ENCODE results near the gene CCDC146. TPM values are rescaled to one million over a fixed set of nuclear protein-coding genes. Genes with fewer than 3 reads are reported as not detected.

CCDC146 gene
- total and polyA plus RNA-seq, 2 of the 8 experiments (the other 6 are each of a cell fraction or from before 2014, with no cell fraction given): 0.88 to 2.4 TPM

GRCh38 chr7:77157446-77157845 is 35.0 kb downstream of the CCDC146 start:
- Histone ChIP-seq H3K79me1 (ENCODE audit: low read depth, low read length) (no peaks in the 10 kb centered on the region), H3K18ac (ENCODE audit: extremely low read depth, low read length) (no peak overlapping the region), H3K4me2 (ENCODE audit: insufficient read depth in 1 of 2, low read depth in 2 of 2, low read length in 2 of 2) (no peak overlapping the region), H2AFZ (ENCODE audit: low read length) (no peak overlapping the region), H3K23me2 (ENCODE audit: low read depth, low read length) (no peaks in the 10 kb centered on the region), H3K79me2 (ENCODE audit: control insufficient read depth in 1 of 2, insufficient read depth in 2 of 2, low read length in 2 of 2) (no peaks in the 10 kb centered on the region), H3K27me3 (replicated peaks in 1 of 4; ENCODE audit: control insufficient read depth in 3 of 4, extremely low read depth in 1 of 4, insufficient read depth in 3 of 4, low read length in 3 of 4) (no peaks in the 10 kb centered on the region), H3K14ac (ENCODE audit: insufficient read length) (no peak overlapping the region), H4K20me1 (replicated peaks in 1 of 2; ENCODE audit: control insufficient read depth in 1 of 2, insufficient read depth in 2 of 2, low read length in 2 of 2) (no peaks in the 10 kb centered on the region), H4K8ac (ENCODE audit: extremely low read depth, insufficient read depth, low read length) (no peak overlapping the region), H2AK5ac (ENCODE audit: low read depth, low read length) (no peak overlapping the region), H3K9me3 (ENCODE audit: insufficient read depth in 2 of 2, low read depth in 1 of 2, low read length in 1 of 2) (no peaks in the 10 kb centered on the region), H3K9ac (replicated peaks in 1 of 4; ENCODE audit: extremely low read depth in 1 of 4, low read depth in 3 of 4, low read length in 3 of 4) (no peak overlapping the region), H2BK20ac (ENCODE audit: low read length) (no peak overlapping the region), H3K4me3 (ENCODE audit: extremely low read depth in 1 of 4, insufficient read depth in 2 of 4, low read depth in 3 of 4, low read length in 4 of 4) (no peak overlapping the region), H3K27ac (ENCODE audit: low read depth, low read length) (no peak overlapping the region), H3K36me3 (ENCODE audit: control insufficient read depth in 2 of 4, insufficient read depth in 4 of 4, low read length in 3 of 4) (no peaks in the 10 kb centered on the region), H3K23ac (ENCODE audit: insufficient read length) (no peak overlapping the region), H4K5ac (ENCODE audit: insufficient read length, low read depth, low read length) (no peak overlapping the region), H2BK120ac (replicated peaks; ENCODE audit: low read depth, low read length) (no peak overlapping the region), H4K91ac (replicated peaks; ENCODE audit: insufficient read length, low read length) (no peak overlapping the region), H3K4ac (replicated peaks; ENCODE audit: insufficient read length, low read depth, low read length) (no peak overlapping the region), H3K56ac (replicated peaks; ENCODE audit: insufficient read length, low read depth, low read length) (no peak overlapping the region), H3K4me1 (replicated peaks in 1 of 4; ENCODE audit: control insufficient read depth in 3 of 4, insufficient read depth in 4 of 4, low read length in 3 of 4) (no peaks in the 10 kb centered on the region), H2BK15ac (ENCODE audit: low read length) (no peak overlapping the region), H2BK5ac (ENCODE audit: low read depth, low read length) (no peak overlapping the region), H2BK12ac (ENCODE audit: low read depth, low read length) (no peak overlapping the region)
- FAIRE-seq (no peak), DNase-seq (ENCODE audit: low read depth in 1 of 2, low spot score in 2 of 2) (no peak)
- ChIA-PET CTCF (ENCODE audit: partially characterized antibody) (no interaction called here), POLR2A (ENCODE audit: partially characterized antibody) (no interaction called here)
- 64% methylated on average over 1 of the region's 1 CpG; no CpG with 5 or more reads in 1 of the 2 experiments for WGBS, 2 experiments (ENCODE audit: extremely low coverage in 1 of 2, insufficient coverage in 1 of 2, insufficient read length in 1 of 2, insufficient replicate concordance in 2 of 2, low coverage in 1 of 2, low lambda C conversion rate in 2 of 2, missing lambda C conversion rate in 1 of 2)
- TF ChIP-seq RBBP5 (IDR thresholded peaks at IDR 0.05; ENCODE audit: borderline replicate concordance, low read depth, low read length) (no peak), SP2 (IDR thresholded peaks at IDR 0.05; ENCODE audit: low read length) (no peak), RAD21 (IDR thresholded peaks at IDR 0.05 in 1 of 2, conservative IDR thresholded peaks at IDR 0.05 in 1 of 2; ENCODE audit: low read depth in 2 of 2, low read length in 2 of 2) (no peak), GTF2F1 (IDR thresholded peaks at IDR 0.05; ENCODE audit: borderline replicate concordance, low read depth, low read length) (no peak), CREB1 (IDR thresholded peaks at IDR 0.05) (no peak), YY1 (IDR thresholded peaks at IDR 0.05; ENCODE audit: low read depth, low read length) (no peak), ATF2 (IDR thresholded peaks at IDR 0.05; ENCODE audit: low read length) (no peak), CBX8 (IDR thresholded peaks at IDR 0.05; ENCODE audit: borderline replicate concordance, low read depth, low read length) (no peak), CTCF (IDR thresholded peaks at IDR 0.05; ENCODE audit: control extremely low read depth in 1 of 3, insufficient read depth in 1 of 3, low read depth in 1 of 3, low read length in 3 of 3) (no peak)

Data from H1 (cell line).